Umbilical cord (tissue), 1 donor: ENCODE results near the gene OR2J1. TPM values are rescaled to one million over a fixed set of nuclear protein-coding genes. Genes with fewer than 3 reads are reported as not detected.

Experiments used
- total RNA-seq: library from RNA; depleted of rRNA; stranded (reverse); fragments of >200 nt; gene quantifications from one replicate; pipeline ENCODE4 v1.2.3, GENCODE V29; 2014; ENCODE audit warnings: low replicate concordance; ENCODE audit not compliant: insufficient read depth

Gene OR2J1
- total RNA-seq, 1 donor from 2014 or later, result 5.1 TPM

Other genes starting within 250 kb of the OR2J1 start
- gene TRIM27, start 175.5 kb upstream of the OR2J1 start, total RNA-seq, result 44.1 TPM
- gene ZNF311, start 94.2 kb upstream of the OR2J1 start, total RNA-seq, result 7.7 TPM
- gene OR2W1, start 54.3 kb upstream of the OR2J1 start, total RNA-seq, result 1.2 TPM
- gene OR2B3, start 12.2 kb upstream of the OR2J1 start, total RNA-seq, result not detected
- 3.1 TPM for gene OR2J3, start 8.6 kb downstream of the OR2J1 start, total RNA-seq
- gene OR2J2, start 71.4 kb downstream of the OR2J1 start, total RNA-seq, result 2.9 TPM
- 1.4 TPM for gene OR14J1, start 202.2 kb downstream of the OR2J1 start, total RNA-seq